ENCODE measurements around the gene STRA6. TPM values are rescaled to one million over a fixed set of nuclear protein-coding genes. Genes with fewer than 3 reads are reported as not detected.

STRA6 gene
- polyA plus RNA-seq, 2 of the 4 experiments (the other 2 are of a cell fraction): 35.0 to 70.2 TPM

DNA sequence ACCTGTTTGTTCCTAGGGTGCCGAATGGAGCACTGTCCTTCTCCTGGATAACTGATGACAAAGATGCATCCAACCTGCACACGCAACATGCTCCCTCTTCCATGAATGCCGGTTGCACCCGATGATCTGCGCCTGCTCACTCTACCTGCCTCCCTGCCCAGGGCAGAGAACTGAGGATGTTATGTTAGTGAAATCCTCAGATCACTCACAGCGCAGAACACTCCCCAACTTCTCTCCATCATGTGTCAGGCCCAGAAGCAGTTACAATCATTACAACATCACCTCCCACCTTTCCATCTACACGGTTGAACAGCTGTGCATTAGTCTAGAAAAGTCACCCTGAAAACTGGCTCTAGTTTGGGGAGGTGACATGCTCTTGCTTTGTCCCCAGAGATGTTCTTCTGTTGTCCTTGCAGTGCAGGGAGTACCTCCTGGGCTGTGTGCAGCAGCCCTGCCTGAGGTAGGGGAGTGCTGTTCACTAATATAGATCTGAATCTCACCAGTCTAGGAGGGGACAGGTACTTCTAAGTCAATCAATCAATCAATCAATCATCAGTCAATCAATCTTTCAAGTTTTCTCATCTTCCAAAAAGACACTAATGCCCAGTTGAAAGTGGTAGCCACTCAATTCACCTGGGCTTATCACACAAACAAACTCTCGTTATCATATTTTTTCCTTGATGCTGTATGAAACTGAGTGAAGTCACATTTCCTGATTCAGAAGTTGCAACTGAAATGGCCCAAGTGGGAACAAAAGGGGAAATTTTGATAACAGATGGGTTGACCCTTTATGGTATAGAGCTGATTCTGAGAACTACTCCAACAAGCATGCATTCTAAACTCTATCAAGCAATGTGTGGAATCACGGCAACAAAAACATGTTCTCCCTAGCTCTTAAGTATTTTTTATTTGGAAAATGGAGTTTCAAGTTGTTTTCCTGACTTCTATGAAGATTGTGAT, 44.4 kb downstream of the STRA6 start:
- Histone ChIP-seq H3K9me3 (no peaks in the 10 kb centered on the region), H3K27ac (no peak overlapping the region), H3K4me3 (no peak overlapping the region), H3K4me1 (peaks cover 9% of the 10 kb centered on the region; the same call in 1 of the 3 replicates), H3K4me2 (no peak overlapping the region)
- CTCF ChIA-PET: interaction anchor here (1.2 to 2.2 kb wide), 3 partner anchors 11 to 149 kb away, joined by 3 to 11 read pairs (median 4); no protein-coding TSS in a partner anchor
- POLR2A ChIA-PET: no interaction called here
- TF ChIP-seq HOXA7 (CRISPR knock-in tag; IDR thresholded peaks at IDR 0.05) (no peak), NFE2L2 (conservative IDR thresholded peaks at IDR 0.05; ENCODE audit: low read length) (no peak), FOSL2 (IDR thresholded peaks at IDR 0.05) (no peak), FOSL2 (CRISPR knock-in tag; IDR thresholded peaks at IDR 0.05) (no peak), FOSB (CRISPR knock-in tag; IDR thresholded peaks at IDR 0.05) (no peak), JUN (IDR thresholded peaks at IDR 0.05) (no peak), TFCP2L1 (CRISPR knock-in tag; IDR thresholded peaks at IDR 0.05) (no peak), RFX5 (IDR thresholded peaks at IDR 0.05) (no peak), ESRRA (IDR thresholded peaks at IDR 0.05; ENCODE audit: borderline replicate concordance, low read length) (no peak), RCOR1 (IDR thresholded peaks at IDR 0.05; ENCODE audit: low read depth, low read length) (no peak), CHD2 (IDR thresholded peaks at IDR 0.05; ENCODE audit: low read length, partially characterized antibody) (no peak), EHMT2 (IDR thresholded peaks at IDR 0.05; ENCODE audit: low read depth) (no peak), JUNB (IDR thresholded peaks at IDR 0.05) (no peak), ZFP36 (IDR thresholded peaks at IDR 0.05; ENCODE audit: borderline replicate concordance, partially characterized antibody) (no peak)
- TF ChIP-seq, protein P1, sequence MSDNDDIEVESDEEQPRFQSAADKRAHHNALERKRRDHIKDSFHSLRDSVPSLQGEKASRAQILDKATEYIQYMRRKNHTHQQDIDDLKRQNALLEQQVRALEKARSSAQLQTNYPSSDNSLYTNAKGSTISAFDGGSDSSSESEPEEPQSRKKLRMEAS (IDR thresholded peaks at IDR 0.05): no peak
- TF ChIP-seq, protein P2, sequence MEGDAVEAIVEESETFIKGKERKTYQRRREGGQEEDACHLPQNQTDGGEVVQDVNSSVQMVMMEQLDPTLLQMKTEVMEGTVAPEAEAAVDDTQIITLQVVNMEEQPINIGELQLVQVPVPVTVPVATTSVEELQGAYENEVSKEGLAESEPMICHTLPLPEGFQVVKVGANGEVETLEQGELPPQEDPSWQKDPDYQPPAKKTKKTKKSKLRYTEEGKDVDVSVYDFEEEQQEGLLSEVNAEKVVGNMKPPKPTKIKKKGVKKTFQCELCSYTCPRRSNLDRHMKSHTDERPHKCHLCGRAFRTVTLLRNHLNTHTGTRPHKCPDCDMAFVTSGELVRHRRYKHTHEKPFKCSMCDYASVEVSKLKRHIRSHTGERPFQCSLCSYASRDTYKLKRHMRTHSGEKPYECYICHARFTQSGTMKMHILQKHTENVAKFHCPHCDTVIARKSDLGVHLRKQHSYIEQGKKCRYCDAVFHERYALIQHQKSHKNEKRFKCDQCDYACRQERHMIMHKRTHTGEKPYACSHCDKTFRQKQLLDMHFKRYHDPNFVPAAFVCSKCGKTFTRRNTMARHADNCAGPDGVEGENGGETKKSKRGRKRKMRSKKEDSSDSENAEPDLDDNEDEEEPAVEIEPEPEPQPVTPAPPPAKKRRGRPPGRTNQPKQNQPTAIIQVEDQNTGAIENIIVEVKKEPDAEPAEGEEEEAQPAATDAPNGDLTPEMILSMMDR (IDR thresholded peaks at IDR 0.05): no peak
- TF ChIP-seq, protein P3, sequence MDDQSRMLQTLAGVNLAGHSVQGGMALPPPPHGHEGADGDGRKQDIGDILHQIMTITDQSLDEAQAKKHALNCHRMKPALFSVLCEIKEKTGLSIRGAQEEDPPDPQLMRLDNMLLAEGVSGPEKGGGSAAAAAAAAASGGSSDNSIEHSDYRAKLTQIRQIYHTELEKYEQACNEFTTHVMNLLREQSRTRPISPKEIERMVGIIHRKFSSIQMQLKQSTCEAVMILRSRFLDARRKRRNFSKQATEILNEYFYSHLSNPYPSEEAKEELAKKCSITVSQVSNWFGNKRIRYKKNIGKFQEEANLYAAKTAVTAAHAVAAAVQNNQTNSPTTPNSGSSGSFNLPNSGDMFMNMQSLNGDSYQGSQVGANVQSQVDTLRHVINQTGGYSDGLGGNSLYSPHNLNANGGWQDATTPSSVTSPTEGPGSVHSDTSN (IDR thresholded peaks at IDR 0.05): no peak
- WGBS (ENCODE audit: missing lambda C conversion rate): 92% methylated on average over 9 of the region's 9 CpGs
- no peak for FAIRE-seq
- DNase-seq (ENCODE audit: low read depth in 1 of 2, low spot score in 1 of 2): no peak
- ATAC-seq: no peak

DNA sequence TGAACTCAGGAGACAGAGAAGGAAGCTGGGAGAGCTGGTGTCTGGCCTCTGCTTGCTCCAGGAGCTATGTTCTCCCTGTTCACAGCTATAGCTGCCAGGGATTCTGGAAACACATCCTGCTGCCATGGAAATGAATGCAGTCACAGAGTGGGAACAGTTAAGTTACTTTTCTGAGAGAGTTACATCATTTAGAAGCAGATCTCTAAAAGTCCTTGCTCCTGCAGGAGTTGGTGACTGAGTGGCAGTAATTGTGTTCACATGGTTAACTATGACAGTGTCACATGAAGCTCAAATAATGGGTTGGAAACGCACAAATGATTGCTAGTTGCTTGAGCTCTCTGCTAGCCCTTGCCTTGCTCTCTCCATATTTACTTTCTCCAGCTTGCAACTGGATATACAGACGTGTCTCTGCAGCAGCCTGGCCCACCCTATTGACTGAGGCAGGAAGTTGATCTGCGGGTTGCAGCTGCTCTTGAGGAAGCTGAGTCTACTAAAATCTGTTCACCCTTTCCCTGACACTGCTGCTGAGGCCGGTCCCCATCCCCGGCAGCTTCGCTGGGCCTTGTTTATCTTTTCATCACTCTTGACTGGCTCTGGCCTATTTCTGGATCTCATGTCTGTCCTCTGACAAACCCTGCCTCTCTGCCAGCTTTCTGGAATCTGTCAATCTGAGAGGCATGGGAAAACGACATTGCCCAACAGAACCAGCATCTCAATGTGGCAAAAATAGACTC, 45.7 kb downstream of the STRA6 start:
- Histone ChIP-seq H3K4me3 (no peak overlapping the region), H3K4me2 (no peak overlapping the region), H3K9me3 (no peaks in the 10 kb centered on the region), H3K4me1 (peaks cover 9% of the 10 kb centered on the region; the same call in 1 of the 3 replicates), H3K27ac (no peak overlapping the region)
- 71% methylated on average over 7 of the region's 7 CpGs for WGBS (ENCODE audit: missing lambda C conversion rate)
- ATAC-seq (no peak), DNase-seq (ENCODE audit: low read depth in 1 of 2, low spot score in 1 of 2) (no peak), FAIRE-seq (no peak)
- CTCF ChIA-PET: interaction anchor here (1.2 to 2.2 kb wide), 3 partner anchors 12 to 151 kb away, joined by 3 to 11 read pairs (median 4); no protein-coding TSS in a partner anchor
- TF ChIP-seq RFX5 (IDR thresholded peaks at IDR 0.05) (no peak), RCOR1 (IDR thresholded peaks at IDR 0.05; ENCODE audit: low read depth, low read length) (no peak), HOXB13 (CRISPR knock-in tag; IDR thresholded peaks at IDR 0.05; ENCODE audit: low read depth) (no peak), NR3C1 (IDR thresholded peaks at IDR 0.05) (no peak), CEBPB (IDR thresholded peaks at IDR 0.05) (no peak), CBX2 (IDR thresholded peaks at IDR 0.05; ENCODE audit: borderline replicate concordance, low read depth) (no peak), HDAC2 (IDR thresholded peaks at IDR 0.05) (no peak)
- POLR2A ChIA-PET: no interaction called here
